Right renal cortex interstitium (tissue), 3 donors: ENCODE measurements around the gene PGBD5. TPM values are rescaled to one million over a fixed set of nuclear protein-coding genes. Genes with fewer than 3 reads are reported as not detected.
"Not testable (repeated sequence)": the region's sequence is repeated elsewhere in the genome, so short reads cannot be mapped to it uniquely, and the experiment has no call there.

Source experiments
- DNase-seq, 3 donors: peaks; one replicate each; pipeline ENCODE4 v3.0.0-alpha.2; 2013; ENCODE audit warnings: low read depth in 3 of 3, low spot score in 2 of 3
- polyA plus RNA-seq, 3 donors: library from polyadenylated mRNA; unstranded; fragments of 120-200 nt; gene quantifications; one replicate each; pipeline ENCODE4 v1.2.1, GENCODE V29; 2013; ENCODE audit not compliant: insufficient read length in 3 of 3

The PGBD5 gene
- polyA plus RNA-seq = 1 to 10 TPM; 6.0 to 7.2 (median 6.5) TPM

DNA sequence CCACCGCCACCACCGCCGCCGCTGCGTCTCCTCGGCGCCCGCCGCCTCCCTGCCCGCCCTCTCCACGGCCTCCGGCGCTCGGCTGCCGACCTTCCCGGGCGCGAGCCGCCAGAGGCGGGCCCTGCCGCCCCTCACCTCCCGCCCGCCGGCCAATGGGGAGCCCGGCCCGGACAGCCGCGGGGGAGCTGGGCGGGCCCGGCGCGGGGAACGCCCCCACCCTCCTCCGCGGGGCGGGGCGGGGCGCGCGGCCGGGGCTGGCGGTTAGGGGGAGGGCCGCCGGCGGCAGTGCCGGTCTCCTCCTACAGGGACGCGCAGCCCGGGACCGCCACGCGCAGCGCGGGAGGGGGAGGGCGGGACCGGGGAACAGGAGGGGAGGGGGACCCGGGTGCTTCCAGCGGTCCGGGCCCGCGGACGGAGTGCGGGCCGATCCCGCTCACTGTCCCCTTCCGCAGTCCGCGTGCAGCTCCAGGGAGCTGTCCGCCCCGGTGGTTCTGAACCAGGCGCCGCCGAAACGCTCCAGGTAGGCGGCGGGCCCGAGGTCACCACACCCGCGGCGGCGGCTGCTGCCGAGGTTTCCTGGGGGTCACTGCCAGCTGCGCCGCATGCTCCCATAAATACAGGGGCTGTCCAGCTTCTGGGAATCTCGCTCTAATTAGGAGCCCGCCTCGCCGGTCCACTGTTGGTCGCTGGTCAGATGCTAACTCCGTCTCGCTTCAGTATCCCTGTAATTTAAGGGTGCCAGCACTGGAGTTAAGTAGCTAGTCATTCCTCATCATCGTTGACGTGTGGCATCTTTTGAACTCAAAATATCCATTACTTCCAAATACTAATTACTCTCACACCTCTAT, at the start of gene PGBD5:
Gene PGBD5, minus strand, starts transcription at position 87 of the 848 bp plus-strand sequence. CDS start 404 bp downstream, outside the sequence.
- DNase-seq = peak; percentile 62 to 73 (median 72)

GRCh38 chr1:230474924-230475323, 48.8 kb upstream of the PGBD5 start:
- DNase-seq = not testable (repeated sequence)

GRCh38 chr1:230470750-230471149, 44.6 kb upstream of the PGBD5 start:
- not testable (repeated sequence) for DNase-seq

GRCh38 chr1:230469271-230469670, 43.1 kb upstream of the PGBD5 start:
- DNase-seq = no peak

- no peak for DNase-seq
Measured at GRCh38 chr1:230465691-230466090, 39.6 kb upstream of the PGBD5 start.

DNA sequence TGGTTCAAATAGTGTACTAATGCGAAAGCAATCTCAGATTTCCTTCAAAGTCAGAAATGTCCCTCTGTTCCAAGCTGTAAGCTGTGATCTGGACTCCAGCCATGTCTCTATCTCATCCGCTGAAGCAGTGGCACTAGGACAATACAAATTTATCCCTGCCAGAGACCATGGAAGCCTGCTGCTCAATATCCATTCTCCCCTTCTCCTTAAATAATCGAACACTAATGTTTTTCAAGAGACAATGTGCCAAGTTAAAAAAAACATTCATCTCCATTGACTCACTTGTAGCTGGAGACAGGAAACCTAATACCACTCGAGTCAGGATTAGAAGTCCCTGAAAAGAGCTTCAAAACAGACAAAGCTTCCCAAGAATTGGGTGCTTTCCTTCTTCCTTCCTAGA, 38.5 kb upstream of the PGBD5 start:
- DNase-seq = no peak

DNA sequence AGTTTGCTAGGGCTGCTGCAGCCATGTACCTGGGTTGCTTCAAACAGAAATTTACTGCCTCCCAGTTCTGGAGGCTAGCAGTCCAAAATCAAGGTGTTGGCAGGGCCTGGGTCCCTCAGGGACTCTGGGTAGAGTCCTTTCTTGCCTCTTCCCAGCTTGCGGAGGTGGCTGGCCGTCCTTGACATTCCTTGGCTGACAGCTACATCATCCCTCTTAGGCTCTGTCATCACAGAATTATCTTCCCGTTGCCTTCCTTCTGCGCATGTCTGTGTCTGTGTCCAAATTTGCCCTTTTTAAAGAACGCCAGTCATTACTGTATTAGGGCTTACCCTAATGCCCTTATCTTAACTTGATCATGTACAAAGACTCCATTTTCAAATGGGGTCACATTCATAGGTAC, 37.6 kb upstream of the PGBD5 start:
- DNase-seq = no peak

DNA sequence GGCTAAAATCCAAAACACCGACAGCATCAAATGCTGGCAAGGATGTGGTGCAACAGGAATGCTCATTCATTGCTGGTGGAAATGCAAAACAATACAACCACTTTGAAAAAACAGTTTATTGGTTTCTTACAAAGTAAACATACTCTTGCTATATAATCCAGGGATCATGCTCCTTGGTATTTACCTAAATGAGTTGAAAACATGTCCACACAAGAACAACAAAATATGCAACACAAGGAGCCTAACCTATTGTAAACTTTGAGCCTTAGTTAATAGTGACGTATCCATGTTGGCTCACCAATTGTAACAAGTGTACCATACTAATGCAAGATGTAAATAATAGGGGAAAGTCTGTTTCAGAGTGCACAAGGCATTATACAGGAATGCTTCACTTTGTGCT, 37.2 kb upstream of the PGBD5 start:
- DNase-seq = no peak

DNA sequence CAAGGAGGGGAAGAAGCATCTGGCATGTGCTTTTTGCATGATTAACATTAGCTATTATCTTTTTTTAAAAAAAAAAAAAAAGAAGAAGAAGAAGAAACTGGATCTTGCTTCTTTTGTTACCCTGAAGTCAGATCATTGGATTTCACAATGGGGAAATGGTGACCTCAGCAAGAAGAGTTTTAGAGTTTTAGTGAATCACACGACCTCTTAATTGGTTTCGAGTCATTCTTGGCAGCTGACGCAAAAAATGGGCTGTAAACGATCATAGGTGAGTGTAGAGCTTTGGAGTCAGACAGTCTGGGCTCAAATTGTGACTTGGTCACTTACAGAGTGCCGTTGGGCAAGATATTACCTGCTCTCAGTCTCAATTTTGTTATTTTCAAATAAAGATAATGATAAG, 33.3 kb upstream of the PGBD5 start:
- no peak for DNase-seq

GRCh38 chr1:230458509-230458908, 32.4 kb upstream of the PGBD5 start:
- DNase-seq = no peak

GRCh38 chr1:230456478-230456877, 30.3 kb upstream of the PGBD5 start:
- DNase-seq = no peak

DNA sequence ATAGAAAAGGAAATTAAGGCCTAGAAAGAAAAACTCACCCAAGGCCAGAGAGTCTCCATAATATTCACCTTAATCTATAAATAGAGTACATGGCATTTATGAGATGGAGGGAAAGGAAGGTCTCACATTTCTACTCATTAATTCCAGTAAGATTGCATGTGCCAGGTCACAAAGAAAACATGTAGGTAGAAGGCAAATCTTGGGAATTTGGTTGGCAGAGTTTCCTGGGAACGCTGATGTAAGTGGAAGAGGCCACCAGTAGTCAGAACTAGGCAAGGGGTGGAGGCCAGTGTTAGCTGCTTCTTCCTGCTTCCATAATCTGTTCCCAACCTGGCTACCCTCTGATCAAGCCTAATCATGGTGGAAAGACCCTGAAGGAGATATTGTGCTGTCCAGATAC, 29.2 kb upstream of the PGBD5 start:
- no peak for DNase-seq

GRCh38 chr1:230453377-230453776, 27.2 kb upstream of the PGBD5 start:
- no peak for DNase-seq

GRCh38 chr1:230441183-230442029, 15.3 kb upstream of the PGBD5 start:
- DNase-seq = no peak

DNA sequence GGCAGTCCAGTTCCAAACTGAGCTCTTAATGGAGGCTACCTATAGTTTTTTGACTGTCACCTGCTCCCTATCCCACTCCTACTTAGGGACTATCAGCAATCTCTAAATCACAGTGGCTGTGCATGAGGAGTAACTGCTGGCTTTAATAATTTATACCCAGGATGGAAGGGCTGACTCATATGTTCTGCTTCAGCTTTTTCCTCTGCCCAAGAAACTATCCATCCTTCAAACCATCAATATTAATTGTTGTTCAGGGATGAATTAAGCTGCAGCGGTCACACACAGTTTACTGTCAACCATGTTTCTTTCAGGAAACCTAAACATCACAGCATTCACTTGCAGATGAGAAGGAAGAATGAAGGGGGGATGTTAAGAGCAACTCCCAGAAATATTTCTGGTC, 9.0 kb upstream of the PGBD5 start:
- no peak for DNase-seq

DNA sequence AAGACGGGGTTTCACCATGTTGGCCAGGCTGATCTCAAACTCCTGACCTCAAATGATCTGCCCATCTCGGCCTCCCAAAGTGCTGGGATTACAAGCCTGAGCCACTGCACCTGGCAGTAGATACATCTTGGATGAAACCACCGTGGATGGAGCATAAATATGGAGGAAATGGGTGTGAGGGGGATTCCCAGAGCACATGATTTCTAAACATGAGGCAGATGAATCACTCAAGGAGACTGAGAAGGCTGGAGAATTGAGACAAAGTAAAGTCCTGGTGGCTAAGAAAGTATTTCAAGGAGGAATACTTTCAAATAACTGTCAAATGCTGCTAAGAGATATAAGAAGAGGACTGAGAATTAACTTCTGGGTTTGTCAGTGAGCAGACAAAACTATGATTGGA, 5.4 kb upstream of the PGBD5 start:
- no peak for DNase-seq

GRCh38 chr1:230430499-230430898, 4.4 kb upstream of the PGBD5 start:
- DNase-seq = no peak

GRCh38 chr1:230429067-230429735, 3.1 kb upstream of the PGBD5 start:
- DNase-seq = no peak

DNA sequence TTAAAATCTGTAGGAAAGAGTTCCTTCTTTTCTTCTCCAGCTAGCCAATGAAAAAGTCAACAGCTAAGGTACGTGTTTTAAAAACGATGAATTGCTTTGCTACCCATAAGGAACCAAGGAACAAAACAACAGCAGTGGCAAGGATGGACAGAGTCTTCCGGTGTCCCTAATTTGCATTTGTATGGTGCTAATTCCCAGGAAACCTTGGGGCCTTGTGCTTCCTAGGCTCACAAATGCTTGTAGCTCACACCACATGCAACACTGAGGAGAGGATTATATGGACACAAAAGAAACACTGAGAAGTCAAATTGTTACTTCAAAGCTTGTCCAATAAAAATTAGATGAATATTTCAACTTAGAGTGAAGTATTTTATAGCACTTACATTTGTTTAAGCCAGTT, 1.8 kb upstream of the PGBD5 start:
- no peak for DNase-seq

DNA sequence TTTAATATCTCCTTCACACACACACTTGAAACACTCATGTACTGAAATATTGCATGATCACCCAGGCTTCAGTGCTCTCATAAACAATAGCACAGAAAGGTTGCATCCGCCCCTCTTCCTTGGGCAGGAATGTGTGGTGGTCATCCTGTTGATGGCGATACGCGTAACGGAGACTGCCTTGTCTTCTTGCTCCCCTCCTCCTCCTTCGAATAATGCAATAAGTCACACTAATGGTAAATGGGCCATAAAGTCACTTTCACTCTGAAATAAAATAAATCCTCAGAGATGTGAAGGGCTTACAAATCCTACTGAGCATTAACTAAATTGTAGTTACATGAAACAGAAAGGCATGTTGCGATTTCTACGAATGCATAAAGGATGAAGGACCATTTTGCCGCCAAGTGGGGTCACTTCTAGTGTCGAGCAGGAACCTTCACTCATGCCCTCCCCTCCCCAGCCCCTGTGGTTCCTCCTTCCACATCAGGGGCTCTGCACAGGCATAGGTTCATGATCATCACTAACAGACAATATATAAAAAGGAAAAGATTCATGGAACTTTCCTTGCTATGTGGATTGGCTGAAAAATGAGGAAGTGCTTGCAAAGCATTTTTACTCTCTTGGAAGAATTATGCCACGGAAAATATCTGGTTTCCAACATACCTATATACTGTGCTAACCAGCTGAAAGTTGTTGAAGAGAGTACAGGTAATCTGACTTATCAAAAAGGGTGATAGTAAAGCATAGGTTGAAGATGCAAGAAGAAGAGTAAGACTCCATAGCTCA, 1.2 kb upstream of the PGBD5 start:
- no peak for DNase-seq
